ENCODE measurements around the gene RNU1-1.
"Not testable (repeated sequence)": the region's sequence is repeated elsewhere in the genome, so short reads cannot be mapped to it uniquely, and the experiment has no call there.

DNA sequence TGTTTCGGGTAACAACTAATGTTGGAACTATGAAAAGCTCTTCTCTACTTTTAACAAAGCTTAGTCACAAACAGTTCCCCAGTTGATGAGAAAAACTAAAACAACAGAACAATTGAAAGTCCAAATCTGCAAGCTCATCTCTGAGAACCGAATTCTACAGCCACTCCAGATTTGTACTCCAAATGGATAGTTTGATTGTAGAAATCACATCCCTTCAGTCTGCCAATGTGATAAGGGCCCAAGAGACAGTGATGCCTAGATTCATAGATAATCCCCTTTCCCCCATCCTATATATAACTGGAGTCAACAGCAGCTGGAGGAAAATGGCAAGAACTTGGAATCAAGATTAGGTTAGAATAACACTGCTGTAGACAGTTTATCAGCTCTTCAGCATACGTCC, 14.3 kb upstream of the RNU1-1 start:
- TF ChIP-seq, protein P1, sequence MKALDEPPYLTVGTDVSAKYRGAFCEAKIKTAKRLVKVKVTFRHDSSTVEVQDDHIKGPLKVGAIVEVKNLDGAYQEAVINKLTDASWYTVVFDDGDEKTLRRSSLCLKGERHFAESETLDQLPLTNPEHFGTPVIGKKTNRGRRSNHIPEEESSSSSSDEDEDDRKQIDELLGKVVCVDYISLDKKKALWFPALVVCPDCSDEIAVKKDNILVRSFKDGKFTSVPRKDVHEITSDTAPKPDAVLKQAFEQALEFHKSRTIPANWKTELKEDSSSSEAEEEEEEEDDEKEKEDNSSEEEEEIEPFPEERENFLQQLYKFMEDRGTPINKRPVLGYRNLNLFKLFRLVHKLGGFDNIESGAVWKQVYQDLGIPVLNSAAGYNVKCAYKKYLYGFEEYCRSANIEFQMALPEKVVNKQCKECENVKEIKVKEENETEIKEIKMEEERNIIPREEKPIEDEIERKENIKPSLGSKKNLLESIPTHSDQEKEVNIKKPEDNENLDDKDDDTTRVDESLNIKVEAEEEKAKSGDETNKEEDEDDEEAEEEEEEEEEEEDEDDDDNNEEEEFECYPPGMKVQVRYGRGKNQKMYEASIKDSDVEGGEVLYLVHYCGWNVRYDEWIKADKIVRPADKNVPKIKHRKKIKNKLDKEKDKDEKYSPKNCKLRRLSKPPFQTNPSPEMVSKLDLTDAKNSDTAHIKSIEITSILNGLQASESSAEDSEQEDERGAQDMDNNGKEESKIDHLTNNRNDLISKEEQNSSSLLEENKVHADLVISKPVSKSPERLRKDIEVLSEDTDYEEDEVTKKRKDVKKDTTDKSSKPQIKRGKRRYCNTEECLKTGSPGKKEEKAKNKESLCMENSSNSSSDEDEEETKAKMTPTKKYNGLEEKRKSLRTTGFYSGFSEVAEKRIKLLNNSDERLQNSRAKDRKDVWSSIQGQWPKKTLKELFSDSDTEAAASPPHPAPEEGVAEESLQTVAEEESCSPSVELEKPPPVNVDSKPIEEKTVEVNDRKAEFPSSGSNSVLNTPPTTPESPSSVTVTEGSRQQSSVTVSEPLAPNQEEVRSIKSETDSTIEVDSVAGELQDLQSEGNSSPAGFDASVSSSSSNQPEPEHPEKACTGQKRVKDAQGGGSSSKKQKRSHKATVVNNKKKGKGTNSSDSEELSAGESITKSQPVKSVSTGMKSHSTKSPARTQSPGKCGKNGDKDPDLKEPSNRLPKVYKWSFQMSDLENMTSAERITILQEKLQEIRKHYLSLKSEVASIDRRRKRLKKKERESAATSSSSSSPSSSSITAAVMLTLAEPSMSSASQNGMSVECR (CRISPR knock-in tag; IDR thresholded peaks at IDR 0.05; ENCODE audit: borderline replicate concordance): not testable (repeated sequence)
- TF ChIP-seq, protein P2, sequence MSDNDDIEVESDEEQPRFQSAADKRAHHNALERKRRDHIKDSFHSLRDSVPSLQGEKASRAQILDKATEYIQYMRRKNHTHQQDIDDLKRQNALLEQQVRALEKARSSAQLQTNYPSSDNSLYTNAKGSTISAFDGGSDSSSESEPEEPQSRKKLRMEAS (CRISPR knock-in tag; IDR thresholded peaks at IDR 0.05): not testable (repeated sequence)
- not testable (repeated sequence) for TF ChIP-seq SP1 (CRISPR knock-in tag; conservative IDR thresholded peaks at IDR 0.05); PRRX2 (CRISPR knock-in tag; IDR thresholded peaks at IDR 0.05); KAT7 (CRISPR knock-in tag; IDR thresholded peaks at IDR 0.05; ENCODE audit: borderline replicate concordance); ZNF121 (CRISPR knock-in tag; IDR thresholded peaks at IDR 0.05); MXD4 (CRISPR knock-in tag; IDR thresholded peaks at IDR 0.05; ENCODE audit: borderline replicate concordance); NR3C1 (CRISPR knock-in tag; conservative IDR thresholded peaks at IDR 0.05; ENCODE audit: low read depth)
- TF ChIP-seq, protein P3, sequence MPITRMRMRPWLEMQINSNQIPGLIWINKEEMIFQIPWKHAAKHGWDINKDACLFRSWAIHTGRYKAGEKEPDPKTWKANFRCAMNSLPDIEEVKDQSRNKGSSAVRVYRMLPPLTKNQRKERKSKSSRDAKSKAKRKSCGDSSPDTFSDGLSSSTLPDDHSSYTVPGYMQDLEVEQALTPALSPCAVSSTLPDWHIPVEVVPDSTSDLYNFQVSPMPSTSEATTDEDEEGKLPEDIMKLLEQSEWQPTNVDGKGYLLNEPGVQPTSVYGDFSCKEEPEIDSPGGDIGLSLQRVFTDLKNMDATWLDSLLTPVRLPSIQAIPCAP (CRISPR knock-in tag; IDR thresholded peaks at IDR 0.05): not testable (repeated sequence)
- TF ChIP-seq, protein P4, sequence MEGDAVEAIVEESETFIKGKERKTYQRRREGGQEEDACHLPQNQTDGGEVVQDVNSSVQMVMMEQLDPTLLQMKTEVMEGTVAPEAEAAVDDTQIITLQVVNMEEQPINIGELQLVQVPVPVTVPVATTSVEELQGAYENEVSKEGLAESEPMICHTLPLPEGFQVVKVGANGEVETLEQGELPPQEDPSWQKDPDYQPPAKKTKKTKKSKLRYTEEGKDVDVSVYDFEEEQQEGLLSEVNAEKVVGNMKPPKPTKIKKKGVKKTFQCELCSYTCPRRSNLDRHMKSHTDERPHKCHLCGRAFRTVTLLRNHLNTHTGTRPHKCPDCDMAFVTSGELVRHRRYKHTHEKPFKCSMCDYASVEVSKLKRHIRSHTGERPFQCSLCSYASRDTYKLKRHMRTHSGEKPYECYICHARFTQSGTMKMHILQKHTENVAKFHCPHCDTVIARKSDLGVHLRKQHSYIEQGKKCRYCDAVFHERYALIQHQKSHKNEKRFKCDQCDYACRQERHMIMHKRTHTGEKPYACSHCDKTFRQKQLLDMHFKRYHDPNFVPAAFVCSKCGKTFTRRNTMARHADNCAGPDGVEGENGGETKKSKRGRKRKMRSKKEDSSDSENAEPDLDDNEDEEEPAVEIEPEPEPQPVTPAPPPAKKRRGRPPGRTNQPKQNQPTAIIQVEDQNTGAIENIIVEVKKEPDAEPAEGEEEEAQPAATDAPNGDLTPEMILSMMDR (IDR thresholded peaks at IDR 0.05): not testable (repeated sequence)
- TF ChIP-seq, protein P5, sequence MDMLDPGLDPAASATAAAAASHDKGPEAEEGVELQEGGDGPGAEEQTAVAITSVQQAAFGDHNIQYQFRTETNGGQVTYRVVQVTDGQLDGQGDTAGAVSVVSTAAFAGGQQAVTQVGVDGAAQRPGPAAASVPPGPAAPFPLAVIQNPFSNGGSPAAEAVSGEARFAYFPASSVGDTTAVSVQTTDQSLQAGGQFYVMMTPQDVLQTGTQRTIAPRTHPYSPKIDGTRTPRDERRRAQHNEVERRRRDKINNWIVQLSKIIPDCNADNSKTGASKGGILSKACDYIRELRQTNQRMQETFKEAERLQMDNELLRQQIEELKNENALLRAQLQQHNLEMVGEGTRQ (CRISPR knock-in tag; IDR thresholded peaks at IDR 0.05): not testable (repeated sequence)

All from WTC11 (cell line).